HuH-7 (cell line): ENCODE measurements around the gene CDH4.

Experiments
- DNase-seq: peaks from one replicate; pipeline ENCODE4 v3.0.0; 2011; ENCODE audit warnings: low spot score

Gene CDH4

DNA sequence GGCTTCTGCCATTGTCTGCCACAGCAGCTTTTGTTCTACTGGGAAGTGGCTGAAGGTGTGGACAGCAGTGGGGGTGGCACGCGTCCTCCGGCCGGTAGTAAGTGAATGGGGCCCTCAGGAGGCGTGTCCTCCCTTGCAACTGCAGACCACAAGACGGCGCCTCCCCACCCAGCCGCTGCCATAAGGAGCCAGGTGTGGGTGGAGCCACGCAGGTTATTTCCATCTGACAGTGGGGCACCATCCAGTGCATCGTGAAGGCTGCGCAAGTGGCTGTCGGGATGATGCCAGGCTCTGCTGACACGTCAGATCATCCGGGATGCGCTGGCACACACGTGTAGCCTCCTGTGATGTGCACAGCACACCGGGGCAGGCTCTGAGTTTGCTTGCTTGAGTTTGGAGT, 379.7 kb downstream of the CDH4 start:
- DNase-seq = no peak

DNA sequence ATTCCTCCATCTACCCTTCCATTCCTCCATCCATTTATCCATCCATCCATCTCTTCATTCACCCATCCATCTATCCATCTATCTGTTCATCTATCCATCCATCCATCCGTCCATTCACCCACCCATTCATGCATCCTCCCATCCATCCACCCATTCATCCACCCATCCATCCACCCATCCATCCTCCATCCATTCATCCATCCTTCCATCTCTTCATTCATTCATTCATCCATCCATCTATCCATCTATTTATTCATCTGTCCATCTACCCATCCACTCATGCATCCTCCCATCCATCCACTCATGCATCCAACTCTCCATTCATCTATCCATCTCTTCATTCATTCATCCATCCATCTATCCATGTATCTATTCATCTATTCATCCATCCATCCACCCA, 380.9 kb downstream of the CDH4 start:
- no peak for DNase-seq

GRCh38 chr20:61634376-61635145, 382.5 kb downstream of the CDH4 start:
- DNase-seq = no peak

- no peak for DNase-seq
These were observed 383.8 kb downstream of the CDH4 start for GRCh38 chr20:61635721-61636455.

GRCh38 chr20:61636531-61637116, 384.6 kb downstream of the CDH4 start:
- DNase-seq = no peak

DNA sequence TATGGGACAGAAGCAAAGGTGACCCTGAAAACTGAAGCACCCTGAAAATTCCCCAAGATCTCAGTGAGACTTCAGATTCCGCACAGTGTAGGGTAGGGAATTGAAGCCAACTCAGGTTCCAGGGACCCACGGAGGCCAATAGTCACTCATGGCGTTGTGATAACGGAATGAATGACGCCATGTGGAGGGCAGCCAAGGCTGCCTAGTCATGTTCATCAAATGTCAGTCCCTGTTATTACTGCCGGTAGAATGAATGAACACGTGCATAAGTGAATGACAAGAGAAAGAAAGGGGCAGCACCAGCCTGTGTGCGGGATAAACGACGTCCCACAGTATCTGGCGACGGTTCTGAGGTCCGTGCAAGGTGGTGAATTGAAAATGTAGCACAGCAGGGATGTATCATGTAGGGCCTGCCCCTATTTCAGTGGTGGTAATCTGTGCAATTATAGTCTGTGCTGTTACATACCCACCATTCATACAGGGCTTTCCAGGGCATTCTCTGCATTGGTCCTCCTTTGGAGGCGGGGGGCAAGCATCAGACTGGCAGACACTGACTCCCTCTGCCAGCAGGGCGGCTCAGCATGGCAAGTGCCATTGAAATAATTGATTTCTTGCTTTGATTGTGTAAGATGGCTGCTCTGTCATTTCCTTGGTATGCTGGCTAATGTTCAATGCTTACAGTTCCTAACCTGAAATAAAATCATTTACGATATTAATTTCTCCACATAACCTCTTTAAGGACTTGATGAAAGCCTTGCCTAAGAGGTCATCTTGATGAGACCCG, 386.9 kb downstream of the CDH4 start:
- no peak for DNase-seq

DNA sequence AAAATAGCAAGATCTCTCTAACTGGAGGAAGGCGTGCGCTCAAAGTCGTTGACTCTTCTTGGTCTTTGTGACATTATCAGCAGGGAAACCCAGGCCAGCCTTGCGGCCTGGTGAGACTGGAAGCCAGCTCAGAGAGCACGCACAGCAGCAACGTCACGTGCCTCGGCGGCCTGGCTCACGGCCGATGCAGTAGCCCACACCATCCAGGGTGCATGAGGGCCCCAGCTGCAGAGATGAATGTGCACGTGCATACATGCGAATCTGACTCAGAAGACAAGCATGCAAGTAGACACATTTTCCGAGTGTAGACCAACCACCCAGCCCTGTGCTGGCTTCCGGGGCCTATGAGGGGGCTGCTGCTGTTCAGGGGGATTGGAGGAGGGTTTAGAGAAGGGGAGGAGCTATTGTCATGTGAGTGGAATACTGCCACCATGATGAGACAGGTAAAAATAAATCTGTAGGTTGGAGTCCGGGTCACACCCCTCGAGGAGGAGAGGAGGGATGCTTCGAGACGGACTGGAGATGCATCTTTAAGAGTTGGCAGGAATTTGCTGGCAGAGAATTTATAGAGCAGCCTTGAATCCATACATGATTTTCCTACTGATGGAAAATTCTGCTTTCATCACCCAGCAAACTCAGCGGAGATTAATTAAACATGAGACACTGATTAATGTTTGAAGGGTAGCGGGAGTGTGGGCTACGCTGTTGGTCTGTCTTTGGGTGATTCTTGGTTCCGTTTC, 388.2 kb downstream of the CDH4 start:
- DNase-seq = no peak

GRCh38 chr20:61640871-61641245, 388.8 kb downstream of the CDH4 start:
- DNase-seq = no peak

DNA sequence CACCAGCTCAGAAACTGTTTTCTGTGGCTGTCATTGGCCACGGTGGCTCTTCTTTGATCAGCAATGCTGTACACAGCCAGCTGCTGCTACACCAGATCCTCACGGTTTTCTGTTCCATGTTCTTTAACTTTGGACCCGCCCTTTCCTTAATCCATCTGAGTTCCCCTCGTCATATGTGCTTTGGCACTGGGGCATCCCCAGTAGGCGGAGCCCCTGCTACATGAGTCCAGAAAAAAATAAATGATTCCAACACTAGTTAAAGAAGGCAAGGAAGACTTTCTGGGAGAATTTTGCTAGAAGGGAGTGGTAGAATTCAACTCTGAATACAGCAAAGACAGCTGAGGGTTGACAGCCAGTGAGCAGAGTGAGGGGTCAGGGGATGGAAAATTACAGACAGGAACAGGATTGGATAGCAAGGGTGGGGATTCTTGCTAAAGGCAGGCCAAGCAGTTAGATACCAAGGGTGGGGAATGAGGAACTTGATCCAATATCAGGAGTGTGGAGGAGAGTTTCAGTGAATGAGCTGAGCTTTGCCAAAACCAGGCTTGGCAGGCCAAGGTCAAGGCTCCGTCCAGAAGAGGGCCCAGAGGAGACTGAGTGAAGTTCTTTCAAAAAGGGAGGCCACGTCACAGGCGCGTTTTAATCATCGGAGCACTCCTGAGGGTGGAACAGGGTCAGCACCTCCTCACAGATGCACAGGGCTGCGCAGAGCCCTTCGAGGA, 391.8 kb downstream of the CDH4 start:
- no peak for DNase-seq

DNA sequence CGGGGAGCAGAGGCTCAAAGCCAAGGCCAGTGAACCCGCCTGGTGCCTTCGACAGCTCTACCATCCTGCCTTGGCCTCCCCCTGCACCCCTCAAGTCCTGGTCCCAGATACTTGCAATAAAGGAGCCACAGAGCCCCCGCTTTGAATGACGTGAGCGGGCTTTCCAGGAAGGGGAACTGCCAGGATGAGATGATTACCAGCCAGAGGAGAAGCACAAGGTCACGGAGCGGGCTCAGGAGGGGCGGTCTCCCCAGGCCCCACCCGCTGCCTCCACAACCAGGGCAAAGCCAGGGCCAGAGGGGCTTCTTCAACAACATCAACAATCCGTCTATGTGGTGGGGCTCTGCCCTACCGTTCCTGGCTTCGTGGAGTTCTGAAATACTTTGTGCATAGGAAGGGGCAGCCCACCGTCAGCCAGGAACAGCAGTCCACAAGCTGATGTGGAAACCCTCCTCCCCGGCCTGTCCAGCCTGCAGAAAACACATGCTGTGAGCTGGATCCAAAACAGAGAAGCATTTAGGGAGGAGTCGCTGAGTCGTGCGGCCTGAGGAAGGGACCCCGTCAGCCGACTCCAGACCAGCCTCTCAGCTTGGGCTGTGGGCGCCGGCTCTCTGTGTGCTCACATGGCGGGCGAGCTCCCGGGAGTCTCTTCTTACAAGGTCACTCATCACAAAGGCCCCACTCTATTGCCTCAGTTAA, 392.5 kb downstream of the CDH4 start:
- DNase-seq = no peak

DNA sequence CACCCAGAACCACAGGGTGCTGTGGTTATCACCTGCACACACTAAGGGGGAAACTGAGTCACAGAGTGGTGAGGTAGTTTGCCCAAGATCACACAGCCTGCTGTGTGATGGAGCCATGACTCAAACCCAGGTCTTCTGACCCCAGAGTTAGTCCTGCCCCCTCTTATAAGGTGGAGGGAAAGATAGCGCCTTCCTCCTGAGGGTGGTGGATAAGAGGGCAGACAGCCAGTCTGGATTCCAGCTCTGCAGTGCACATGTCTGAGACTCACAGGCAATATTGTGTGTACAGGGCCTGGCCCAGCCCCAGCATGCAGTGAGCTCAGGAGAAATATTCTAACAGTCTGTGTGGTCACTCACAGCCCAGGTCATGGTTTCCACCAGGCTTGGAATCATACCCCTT, 393.7 kb downstream of the CDH4 start:
- DNase-seq = no peak

DNA sequence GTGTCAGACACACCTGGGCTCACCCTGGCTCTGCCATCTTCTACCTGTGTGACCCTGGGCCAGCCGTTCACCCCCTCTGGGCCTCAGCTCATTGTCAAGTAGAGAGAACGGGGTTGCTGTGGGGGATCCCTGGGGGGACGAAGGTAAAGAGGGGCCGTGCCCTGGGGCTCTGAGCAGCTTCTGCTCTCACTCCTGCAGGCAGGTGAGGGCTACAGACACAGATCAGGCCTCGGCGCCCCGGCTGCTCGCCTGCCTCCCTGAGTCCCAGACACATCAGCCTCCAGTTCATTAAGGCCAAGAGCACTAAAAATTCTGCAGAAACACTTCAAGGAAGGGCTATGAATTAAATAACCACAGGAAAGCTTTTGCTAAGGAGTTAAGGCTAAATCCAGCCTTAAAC, 394.4 kb downstream of the CDH4 start:
- no peak for DNase-seq

DNA sequence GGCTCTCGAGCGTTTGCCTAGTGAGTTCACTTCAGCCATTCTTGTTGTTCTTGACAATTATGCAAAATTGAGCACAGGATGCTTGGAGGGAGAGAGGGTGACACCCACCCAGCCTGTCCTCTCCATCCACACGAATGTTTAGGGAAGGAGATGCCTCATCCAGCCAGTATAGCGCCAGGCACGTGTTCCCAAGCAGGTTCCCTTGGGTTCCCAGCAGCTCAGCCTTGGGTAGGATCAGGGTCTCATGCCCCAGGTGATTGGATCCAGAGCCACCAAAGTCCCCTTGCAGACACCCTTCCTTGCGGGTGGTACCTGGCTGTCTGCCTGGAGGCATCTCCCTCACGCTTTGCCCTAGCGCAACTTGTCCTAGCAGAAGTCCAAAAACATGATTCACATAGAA, 394.9 kb downstream of the CDH4 start:
- DNase-seq = no peak

GRCh38 chr20:61647702-61648101, 395.6 kb downstream of the CDH4 start:
- no peak for DNase-seq

DNA sequence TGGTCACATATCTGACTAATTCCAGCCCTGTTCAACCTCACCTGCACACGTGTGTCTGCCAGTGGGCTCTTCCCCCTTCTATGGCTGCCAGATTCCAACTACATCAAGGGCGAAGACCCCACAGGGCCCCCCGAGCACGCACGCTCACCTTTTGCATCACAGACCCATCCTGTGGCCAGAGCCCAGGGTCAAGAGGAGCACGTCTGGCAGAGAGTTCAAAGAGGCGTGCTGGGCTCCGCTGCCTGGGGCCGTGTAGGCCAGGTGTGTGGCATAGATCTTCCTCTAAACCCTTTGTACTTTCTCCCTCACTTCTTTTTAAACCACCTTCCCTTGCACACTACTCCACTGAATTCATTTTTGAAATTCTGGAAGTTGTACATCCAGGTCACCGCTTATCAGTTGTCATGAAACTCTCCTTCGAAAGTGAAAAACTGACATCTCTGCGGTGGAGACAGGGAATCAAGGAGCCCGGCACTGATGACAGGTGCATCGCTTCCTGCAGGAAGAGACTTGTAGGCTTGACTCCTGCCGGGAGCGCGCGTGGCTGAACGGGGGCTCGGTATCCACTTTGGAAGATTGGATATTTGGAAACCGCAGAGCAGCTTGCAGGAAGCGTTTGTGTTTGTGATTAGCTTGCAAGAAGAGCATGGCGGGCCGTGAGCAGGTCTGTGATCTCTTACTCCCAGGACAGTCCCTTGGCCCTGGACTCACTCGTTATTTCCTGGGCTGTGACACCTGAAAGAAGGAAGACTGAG, 397.2 kb downstream of the CDH4 start:
- DNase-seq = no peak

DNA sequence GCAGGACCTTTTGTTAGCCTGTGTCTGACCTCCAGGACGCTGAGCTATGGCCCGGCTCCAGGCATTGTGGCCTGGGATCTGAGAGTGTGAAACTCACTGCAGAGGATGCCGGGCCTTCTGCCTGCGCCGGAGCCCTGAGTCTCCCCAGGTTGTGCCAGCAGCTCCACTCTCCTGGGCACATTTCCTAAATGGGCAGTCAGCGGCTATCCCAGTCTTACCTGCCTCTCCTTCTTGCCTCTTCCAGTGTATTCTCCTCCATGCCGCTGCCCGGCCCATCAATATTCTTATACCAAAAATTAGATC, 397.8 kb downstream of the CDH4 start:
- DNase-seq = no peak

DNA sequence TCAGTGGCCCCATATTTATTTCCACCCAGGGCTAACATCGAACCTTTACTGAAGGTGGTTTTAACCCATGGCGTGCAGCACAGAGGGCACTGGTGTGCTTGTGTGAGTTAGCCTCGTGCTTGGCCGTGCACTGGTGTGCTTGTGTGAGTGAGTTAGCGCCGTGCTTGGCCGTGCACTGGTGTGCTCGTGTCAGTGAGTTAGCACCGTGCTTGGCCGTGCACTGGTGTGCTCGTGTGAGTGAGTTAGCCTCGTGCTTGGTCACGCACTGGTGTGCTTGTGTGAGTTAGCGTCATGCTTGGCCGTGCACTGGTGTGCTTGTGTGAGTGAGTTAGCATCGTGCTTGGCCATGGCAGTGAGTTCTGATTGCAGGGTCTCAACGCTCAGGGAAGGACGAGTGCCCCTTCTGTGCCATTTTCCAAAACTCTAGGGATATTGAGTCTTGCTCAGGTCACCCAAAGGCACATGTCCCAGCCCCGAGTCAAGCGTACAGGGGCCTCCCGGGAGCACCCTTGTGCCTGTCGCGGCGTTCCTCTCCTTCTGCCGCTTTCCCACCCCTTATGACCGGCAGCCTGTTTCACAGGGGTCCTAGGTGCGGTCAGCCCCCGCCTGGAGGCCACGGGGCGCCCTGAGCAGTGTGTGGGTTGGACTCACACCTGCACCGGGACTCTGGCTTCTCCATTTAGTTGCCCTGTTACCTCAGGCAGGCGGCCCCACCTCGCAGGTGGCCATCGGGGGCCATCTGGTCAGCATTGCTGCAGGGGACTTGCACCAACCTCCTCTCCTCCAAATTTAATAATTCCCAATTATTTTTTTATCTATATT, 399.1 kb downstream of the CDH4 start:
- DNase-seq = no peak

DNA sequence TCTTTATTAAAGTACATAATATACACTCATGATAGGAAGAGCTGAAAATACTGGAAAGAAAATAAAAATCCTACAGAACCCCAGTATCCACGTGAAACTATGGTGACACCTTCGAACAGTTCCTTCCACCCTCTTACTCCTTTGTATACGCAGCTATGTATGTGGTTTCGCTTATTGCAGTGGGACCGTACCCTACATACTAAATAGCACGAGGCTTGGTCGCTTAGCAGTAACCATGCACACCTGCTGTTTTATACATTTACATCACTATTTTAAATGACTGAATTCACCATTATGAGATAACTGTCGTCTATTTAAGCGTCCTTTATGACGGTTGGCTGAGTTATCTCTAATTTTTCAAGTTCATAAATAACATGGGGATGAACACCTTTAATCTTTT, 400.1 kb downstream of the CDH4 start:
- no peak for DNase-seq

DNA sequence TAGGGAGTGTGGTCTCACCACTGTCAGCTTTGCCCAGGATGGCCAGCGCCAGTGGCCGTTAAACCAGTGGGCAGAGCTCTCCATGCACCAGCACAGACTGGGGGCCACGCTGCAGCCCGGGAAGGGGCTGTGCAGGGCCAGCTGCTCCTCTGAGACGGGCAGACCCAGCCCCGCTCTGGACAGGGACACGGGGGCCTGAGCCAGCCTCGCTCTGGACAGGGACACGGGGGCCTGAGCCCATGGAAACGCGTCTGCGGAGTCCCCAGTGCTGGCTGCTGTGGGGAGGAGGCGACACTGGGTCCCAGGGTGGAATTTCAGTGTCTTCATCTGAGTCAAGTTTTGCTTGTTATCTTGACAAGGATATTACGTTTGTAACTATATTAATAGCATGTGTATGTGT, 402.7 kb downstream of the CDH4 start:
- no peak for DNase-seq
